ENCODE results near the gene CCZ1.
"Not testable (repeated sequence)": the region's sequence is repeated elsewhere in the genome, so short reads cannot be mapped to it uniquely, and the experiment has no call there.

- not testable (repeated sequence) for TF ChIP-seq CTCF (conservative IDR thresholded peaks at IDR 0.05; ENCODE audit: low read depth, low read length); EZH2 (IDR thresholded peaks at IDR 0.05; ENCODE audit: borderline replicate concordance, low read depth, low read length, poor library complexity, severe bottlenecking)
Observed at GRCh38 chr7:5884431-5884830, 14.1 kb upstream of the CCZ1 start.
